A673 (cell line): ENCODE data around the gene LRRC9.

Source experiments
- EZH2 ChIP-seq: fragments of 200-600 bp; sonication (generic); IDR thresholded peaks from 2 replicates; pipeline ENCODE4 v1.6.1; 2017; ENCODE audit warnings: borderline replicate concordance, low read depth, mild to moderate bottlenecking, mixed read lengths, antibody characterized with exemption, low read length; ENCODE audit not compliant: poor library complexity, severe bottlenecking
- TF ChIP-seq, protein P1 (sequence below): fragments of 300-800, 200-600 bp; sonication (generic); conservative IDR thresholded peaks from 2 replicates; pipeline ENCODE4 v1.5.1; 2017; ENCODE audit warnings: low read depth, mild to moderate bottlenecking, antibody characterized with exemption, low read length, moderate library complexity, mixed read lengths

DNA sequence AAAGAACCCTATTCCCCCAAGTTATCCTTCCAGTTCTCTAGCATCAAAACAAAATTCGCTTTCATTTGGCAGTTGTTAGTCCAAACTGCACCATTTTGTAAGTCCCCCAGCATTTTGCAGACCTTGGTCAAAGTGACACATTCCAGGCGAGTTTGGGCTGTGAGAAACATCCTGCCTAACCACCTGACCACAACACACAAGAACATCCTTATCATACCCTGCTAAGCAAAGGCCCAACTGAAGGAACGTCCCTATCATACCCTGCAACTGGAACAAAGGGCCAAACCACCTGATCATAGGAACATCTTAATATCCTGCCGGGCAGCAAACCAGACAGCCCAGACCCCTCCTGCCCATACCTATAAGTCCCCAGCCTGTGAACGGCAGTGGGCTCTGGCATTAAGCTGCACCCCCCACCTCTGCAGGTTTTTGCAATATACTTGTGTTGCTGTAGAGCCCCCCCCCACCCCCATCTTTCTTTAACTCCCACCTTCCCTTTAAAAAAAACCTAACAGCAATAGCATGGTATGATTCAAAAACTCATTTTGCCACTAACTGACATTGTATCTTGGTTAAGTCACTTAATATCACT, 174.5 kb downstream of the LRRC9 start:
- TF ChIP-seq, protein P1, sequence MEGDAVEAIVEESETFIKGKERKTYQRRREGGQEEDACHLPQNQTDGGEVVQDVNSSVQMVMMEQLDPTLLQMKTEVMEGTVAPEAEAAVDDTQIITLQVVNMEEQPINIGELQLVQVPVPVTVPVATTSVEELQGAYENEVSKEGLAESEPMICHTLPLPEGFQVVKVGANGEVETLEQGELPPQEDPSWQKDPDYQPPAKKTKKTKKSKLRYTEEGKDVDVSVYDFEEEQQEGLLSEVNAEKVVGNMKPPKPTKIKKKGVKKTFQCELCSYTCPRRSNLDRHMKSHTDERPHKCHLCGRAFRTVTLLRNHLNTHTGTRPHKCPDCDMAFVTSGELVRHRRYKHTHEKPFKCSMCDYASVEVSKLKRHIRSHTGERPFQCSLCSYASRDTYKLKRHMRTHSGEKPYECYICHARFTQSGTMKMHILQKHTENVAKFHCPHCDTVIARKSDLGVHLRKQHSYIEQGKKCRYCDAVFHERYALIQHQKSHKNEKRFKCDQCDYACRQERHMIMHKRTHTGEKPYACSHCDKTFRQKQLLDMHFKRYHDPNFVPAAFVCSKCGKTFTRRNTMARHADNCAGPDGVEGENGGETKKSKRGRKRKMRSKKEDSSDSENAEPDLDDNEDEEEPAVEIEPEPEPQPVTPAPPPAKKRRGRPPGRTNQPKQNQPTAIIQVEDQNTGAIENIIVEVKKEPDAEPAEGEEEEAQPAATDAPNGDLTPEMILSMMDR, result no peak
- TF ChIP-seq EZH2, result no peak
